C4-2B (cell line): ENCODE results near the gene NFIB.

ENCODE experiments used
- CTCF ChIP-seq: fragments of 450-650 bp; conservative IDR thresholded peaks from 2 replicates; pipeline ENCODE4 v1.5.1; 2017; ENCODE audit warnings: mild to moderate bottlenecking
- ZFX ChIP-seq: fragments of 450-650 bp; IDR thresholded peaks from 2 replicates; pipeline ENCODE4 v1.6.1; 2017

DNA sequence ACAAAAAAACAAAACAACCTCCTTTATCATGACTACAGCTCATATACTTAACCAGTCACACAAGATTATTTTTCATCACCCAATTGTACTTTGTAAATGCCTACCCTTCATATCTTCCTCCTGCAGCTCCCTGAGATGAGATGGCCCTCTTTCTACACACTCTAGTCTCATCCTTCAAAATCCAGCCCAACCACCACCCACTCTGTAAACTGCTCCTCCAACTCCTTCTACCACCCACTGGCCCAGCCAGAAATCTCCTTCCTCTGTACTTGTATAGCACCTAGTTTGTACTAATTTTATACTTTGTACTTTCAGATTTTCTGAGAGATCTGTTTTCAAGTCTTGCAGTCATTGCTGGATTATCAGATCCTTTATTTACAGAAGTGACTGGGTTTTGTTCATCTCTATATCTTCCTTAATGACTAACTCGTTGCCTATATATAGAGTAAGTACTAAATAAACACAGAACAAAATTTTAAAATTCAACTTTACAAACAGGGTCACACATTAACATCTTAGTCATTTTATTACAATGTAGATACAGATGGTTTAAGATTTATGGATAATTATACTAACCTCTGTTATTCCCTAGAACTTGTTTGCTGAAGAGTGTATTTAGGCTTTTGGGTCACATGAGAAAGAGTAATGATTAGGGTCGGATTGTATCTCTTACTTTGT, 155.7 kb downstream of the NFIB start:
- TF ChIP-seq CTCF, result no peak
- TF ChIP-seq ZFX, result no peak
